HG02642 (cell line): Measurements from ENCODE around the gene SDCBP2.

Source experiments
- ATAC-seq: cut with Tn5 transposase; IDR thresholded peaks from one replicate; pipeline ENCODE4 v1.9.1; 2021; ENCODE audit warnings: mild to moderate bottlenecking; ENCODE audit not compliant: unreplicated experiment, poor library complexity

The SDCBP2 gene

GRCh38 chr20:1280195-1281102 is 48.5 kb downstream of the SDCBP2 start:
- ATAC-seq, result no peak

DNA sequence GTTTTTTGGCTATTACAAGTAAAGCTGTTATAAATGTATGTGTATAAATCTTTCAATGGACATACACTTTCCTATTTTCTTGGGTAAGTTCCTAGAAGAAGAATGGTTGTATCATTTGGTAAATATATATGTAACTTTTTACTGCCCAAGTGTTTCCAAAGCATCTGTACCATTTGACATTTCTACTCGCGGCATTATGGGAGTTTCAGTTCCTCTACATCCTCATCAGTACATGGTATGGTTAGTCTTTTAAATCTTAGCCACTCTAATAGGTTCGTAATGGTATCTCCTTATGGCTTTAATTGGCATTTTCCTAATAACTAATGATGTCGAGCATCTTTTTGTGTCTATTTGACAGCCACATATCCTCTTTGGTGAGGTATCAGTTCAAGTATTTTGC is 49.9 kb downstream of the SDCBP2 start:
- no peak for ATAC-seq

- no peak for ATAC-seq
Measured at GRCh38 chr20:1277529-1278322, 51.2 kb downstream of the SDCBP2 start.

- no peak for ATAC-seq
Measured at GRCh38 chr20:1275919-1276318, 53.0 kb downstream of the SDCBP2 start.

DNA sequence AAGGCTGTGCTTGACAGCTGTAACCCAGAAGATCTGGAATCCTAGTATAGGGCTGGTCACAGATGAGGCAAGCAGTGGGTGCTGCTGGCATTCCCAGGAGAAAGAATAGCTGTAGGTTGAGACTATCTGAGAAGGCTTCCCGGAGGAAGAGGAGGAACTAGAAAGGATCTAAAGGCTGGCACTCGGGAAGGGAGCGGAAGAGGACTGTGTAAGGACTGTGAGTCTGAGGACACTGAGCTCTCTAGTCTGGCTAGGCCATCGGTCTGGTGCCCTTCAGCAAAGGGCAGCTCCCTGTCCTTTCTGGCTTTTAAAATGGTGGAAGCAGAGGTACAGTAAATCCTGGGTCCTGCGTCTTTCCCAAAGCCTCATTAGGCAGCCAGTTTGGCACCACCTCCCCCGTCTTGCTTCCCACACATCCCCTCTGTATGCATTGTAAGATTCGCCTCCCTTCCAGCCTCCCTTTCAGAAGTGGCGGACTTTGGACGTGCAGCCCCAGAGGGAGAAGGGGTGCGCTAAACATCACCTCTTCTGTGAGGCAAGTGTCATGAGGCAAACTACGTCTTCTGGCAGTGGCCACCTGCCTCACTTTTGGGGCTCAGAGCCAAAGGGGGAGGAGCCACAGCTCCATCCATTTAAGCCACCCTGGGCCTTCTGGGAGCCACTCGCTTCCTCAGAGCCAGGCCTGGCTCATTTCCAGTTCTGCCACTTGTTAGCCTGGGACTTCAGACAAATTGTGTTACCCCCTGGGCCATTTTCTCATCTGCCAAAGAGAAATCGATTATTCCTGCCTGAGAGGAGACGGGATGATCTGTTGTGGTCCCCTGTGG is 54.2 kb downstream of the SDCBP2 start:
- no peak for ATAC-seq

- no peak for ATAC-seq
Measured at GRCh38 chr20:1273366-1273765, 55.6 kb downstream of the SDCBP2 start.

GRCh38 chr20:1272368-1273100 is 56.4 kb downstream of the SDCBP2 start:
- ATAC-seq, result no peak

DNA sequence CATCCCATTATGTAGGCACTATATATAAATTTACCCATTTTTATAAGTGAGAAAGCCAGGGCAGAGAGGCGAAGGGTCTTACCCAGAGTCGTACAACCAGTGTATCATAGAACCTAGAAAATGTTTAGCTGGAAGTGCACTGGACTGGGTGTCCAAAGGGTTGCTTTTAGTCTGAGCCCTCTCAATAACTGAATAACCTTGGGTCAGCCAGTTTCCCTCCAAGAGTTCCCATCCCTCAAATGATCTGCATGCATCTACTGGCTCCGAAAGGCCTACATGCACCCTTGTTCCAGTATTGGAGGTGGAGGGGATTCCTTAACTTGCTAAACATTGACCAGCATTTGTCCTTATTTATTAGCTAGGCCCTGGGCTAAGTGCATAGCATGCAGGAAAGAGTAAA is 59.1 kb downstream of the SDCBP2 start:
- no peak for ATAC-seq

DNA sequence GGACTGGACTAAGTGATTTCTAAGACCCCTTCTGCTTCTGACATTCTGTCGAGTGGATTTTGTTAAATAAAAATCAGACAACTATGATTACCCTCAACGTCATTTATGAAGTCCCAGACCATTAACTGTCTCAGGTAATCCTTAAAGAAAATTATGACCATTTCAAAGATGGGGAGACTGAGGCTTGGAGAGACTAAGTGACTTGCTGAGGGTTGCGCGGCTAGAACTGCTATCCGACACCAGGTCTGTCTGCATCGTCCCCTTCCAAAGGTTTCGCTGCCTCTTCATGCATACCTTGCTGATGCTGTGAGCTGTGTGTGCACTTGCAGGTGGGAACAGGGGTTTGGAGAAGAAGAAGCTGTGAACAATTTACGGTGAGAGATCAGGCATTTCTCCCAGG is 59.7 kb downstream of the SDCBP2 start:
- no peak for ATAC-seq

GRCh38 chr20:1267809-1268374 is 61.0 kb downstream of the SDCBP2 start:
- no peak for ATAC-seq

DNA sequence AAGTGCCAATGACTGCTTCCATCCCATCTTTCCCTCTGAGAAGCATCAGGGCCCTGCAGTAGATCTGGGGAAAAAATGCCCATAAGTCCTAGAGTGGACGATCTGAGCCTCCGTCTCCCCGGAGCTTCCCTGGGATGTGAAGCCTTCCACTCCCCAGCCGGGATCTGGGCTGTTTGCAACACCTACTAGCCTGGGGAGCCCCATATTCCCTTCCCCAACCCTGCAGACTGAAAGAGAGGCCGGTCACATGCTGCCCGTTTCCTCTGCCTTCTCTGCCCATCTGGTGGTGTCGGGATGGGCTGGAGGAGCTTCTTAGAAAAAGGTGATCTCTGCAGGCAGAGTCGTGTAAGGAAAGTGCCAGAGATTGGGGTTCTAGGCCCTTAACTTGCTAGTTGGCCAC is 61.8 kb downstream of the SDCBP2 start:
- no peak for ATAC-seq

DNA sequence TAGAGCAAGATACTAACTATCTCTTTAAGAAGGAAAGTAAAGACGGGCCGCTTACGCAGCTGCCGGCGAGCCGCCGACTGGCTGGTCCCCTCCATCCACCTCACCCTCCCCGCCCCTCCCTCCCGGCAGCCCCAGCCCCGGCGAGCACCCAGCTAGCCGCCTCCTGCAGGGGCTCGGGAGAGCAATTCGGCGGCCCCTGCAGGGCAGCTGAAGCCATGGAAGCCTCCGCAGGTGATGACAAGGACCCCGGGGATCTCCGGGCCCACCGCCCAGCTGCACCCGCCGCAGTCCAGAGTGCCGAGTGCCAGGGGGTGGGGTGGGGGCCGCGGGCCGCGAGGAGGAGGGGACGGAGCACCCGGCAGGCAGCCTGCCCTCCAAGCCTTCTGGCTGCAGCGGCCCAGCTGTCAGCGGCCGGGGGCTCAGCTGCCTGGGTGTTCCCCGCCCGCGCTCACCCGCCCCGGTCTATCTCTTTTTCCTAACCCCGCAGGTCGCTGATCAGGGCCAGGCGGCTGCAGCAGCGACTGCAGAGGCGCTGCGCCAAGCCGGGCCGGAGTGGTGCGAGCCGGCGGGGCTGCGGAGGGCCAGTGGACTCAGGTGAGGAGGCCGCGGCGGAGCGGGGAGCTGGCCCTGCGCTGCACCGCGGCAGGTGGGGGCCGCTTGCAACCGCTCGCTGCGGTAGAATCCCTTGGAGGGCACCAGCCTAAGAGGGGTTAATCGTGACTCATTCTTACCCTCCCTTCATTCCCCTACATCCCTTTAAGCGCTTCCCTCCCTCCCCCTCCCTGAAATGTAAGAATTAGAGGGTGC is 62.6 kb downstream of the SDCBP2 start, which contains the start of gene SNPH:
TSS of gene SNPH (plus strand) at position 128 of the 807 bp plus-strand sequence. CDS start 29,946 bp downstream, outside the sequence.
- ATAC-seq, result peak; percentile 76

GRCh38 chr20:1265916-1266166 is 63.1 kb downstream of the SDCBP2 start:
- no peak for ATAC-seq

DNA sequence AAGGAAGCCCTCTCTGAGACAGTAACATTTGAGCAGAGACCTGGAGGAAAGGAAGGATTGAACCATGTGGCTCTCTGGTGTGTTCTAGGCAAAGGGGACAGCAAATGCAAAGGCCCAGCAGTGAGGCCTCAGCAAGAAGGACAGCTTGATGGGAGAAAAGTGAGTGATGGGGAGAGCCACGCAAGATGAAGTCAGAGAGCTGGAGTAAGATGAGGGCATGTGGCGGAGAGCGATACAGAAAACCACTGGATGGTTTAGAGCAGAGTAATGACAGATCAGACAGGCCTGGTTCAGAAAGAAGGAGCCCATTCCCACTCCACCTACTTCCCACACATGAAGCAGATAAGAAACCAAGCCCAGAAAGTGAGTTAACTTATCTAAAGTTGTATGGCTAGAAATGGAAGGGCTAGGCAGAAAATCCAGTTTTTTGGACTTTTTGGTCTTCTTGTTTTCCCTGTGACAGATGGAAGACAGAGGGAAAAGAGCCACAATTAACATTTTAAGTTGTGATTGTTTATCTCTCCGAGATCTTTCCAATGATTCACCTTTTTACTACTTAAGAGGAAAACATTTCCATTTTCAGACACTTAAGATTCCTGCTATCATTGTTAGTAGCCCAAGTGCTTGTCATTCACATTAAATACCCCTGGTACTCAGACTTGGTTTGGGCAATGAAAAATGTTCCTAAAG is 63.6 kb downstream of the SDCBP2 start:
- ATAC-seq, result no peak

- ATAC-seq, result no peak
Measured at GRCh38 chr20:1264727-1265126, 64.2 kb downstream of the SDCBP2 start.

GRCh38 chr20:1263853-1264252 is 65.1 kb downstream of the SDCBP2 start:
- ATAC-seq, result no peak
